ENCODE data around the gene DNAJC8. TPM values are rescaled to one million over a fixed set of nuclear protein-coding genes. Genes with fewer than 3 reads are reported as not detected.

The DNAJC8 gene
- total RNA-seq, 1 experiment from 2014 or later = 121 TPM

DNA sequence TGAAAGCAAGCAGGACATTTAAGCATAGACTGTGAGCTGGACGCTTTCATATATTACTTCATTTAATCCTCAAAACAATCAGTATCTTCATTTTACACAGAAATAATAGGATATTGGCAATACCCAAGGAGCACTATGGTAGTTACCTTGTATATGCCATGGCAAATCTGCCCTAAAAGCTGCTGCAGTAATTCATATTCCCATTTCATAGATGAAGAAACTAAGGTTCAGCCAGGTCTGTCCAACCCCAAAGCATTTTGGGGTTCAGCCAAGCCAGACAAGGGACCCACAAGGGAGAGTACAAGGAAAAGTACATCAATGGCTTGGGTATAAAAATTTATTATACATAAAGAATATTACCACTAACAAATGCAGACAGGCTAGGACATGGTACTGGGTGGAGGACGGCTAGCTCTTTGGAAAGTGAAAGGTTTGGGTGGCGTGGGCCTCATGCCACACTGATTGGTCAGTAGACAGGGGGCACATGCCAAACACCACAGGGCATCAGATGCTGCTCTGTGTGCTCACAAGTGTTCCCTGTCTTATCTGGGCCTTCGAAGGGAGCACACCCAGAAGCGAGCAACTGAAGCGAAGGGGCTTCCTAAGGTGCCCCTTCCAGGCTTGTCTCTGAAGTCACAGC is 32.5 kb downstream of the DNAJC8 start:
- DNase-seq (ENCODE audit: low read depth) = no peak

DNA sequence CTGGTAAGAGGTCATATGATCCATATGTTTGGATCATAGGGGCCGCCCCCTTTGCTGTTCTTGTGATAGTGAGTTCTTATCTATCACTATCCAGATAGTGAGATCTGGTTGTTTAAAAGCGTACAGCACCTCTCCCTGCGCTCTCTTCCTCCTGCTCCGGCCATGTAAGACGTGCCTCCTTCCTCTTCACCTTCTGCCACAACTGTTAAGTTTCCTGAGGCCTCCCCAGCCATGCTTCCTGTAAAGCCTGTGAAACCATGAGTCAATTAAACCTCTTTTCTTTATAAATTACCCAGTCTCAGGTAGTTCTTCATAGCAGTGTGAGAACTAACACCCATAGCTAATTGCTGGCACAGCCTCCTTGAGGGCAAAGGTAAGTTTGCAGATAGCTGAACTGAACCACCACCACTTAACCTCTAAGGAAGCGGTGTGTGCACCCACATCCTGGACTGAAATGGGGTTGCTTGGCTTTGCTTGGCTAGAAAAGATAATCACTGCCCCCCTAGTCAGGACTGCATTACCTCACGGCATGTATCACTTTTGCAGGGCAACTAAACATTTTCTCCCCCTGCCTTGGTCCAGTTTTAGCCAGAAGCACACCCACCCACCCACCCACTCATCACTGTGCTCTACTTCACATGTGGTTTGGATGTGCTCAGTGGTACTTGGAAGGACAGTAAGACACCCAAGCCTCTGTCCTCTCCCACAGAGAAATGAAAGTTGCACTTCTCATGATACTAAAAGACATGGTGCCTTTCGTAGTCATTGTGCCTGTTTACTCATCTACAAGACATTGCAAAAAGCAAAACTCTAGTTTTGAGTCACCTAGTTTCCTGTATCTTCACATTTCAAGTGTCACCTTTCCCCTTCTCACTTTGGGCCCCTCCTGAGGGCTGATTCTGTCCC is 33.2 kb downstream of the DNAJC8 start:
- no peak for DNase-seq (ENCODE audit: low read depth)

DNA sequence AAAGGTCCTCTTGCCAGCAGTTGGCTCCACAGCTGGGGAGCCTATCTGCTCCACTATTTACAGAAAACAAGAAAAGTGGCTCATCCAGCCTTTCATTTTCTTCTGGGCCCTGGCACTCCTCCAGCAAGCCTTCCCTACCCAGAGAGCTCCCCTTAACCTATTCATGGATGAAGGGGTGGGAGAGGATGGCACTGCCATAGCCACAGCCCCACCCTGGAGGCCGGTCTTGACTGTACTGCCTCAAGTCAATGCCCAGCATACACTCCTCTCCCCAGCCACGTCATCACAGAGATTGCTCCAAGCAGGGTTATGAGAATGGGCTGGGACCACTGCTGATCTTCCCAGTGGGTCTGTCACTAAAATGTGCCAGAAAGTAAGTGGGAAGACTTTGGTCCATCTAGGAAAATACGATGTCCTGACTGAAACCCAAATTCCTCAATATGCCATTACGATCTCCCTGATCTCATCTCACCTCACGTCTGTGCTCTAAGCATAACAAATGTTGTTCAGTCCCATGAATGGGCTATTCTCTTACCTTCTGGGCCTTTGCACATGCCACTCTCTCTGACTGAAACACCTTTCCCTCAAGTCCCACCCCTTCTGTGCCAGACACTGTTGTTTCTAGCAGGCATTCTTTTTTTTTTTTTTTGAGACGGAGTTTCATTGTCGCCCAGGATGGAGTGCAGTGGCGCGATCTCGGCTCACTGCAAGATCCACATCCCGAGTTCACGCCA is 35.0 kb downstream of the DNAJC8 start:
- no peak for DNase-seq (ENCODE audit: low read depth)

DNA sequence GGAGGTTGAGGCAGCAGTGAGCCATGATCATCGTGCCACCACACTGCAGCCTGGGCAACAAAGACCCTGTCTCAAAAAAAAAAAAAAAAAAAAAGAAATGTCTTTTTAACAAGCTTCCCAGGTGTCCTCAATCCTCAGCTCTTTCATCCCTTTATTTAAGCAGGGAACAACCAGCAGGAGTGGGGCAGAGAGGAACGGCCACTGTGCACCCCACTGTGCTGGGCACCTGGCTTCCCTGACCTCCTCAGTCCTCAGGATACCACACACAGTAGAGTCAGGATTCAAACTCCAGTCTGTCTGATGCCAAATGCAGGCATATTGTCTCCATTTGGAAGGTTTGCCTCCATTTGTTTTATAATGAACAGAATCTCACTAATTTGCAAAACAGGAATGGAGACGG is 36.5 kb downstream of the DNAJC8 start:
- DNase-seq (ENCODE audit: low read depth) = no peak

DNA sequence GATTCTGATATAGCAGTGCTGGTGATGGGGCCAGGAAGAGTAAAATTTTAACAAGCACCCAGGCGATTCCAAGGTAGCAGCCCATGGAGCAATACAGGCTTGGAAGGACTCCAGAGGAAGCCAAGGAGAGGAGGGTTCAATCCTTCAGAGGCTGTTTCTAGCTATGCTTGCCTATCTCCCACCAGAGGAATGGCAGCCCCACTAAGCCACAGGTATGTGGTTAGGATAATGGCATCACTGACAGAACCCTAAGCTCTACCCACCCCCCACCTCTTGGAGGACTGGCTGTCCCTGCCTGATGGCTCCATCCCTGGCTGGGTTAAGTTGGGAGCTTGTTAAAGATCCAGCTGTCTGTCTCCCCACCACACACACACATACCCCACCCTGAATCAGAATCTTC is 37.0 kb downstream of the DNAJC8 start:
- no peak for DNase-seq (ENCODE audit: low read depth)

- DNase-seq (ENCODE audit: low read depth) = no peak
Observed at GRCh38 chr1:28194326-28195035, 38.3 kb downstream of the DNAJC8 start.

GRCh38 chr1:28193701-28194161 is 39.1 kb downstream of the DNAJC8 start:
- DNase-seq (ENCODE audit: low read depth) = peak; percentile 15

DNA sequence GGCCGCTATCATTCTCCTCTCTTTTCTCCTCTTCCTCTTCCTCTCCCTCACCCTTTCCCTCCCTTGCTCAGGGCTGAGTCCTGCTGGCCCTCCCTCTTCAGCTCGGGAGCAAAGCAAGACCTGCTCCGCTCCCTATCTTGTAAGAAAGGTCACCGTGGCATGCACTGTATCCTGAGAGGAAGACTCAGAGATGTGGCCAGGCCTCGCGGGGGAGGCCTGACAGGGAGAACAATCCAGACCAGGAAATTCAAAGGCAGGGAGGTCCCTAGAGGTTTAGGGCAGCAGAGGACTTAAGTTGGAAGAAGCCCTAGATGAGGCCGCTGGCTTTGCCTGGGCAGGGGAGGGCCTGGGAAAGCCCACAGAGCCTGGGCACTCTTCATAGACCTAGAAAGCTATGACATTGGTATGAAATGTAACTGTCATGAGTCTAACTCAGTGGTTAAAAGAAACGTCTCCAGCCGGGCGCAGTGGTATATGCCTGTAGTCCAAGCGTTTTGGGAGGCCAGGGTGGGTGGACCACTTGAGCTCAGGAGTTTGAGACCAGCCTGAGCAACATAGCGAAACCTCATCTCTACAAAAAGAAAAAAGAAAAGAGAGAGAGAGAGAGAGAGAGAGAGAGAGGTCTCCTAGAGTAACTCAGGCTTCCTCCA is 41.7 kb downstream of the DNAJC8 start:
- no peak for DNase-seq (ENCODE audit: low read depth)

DNA sequence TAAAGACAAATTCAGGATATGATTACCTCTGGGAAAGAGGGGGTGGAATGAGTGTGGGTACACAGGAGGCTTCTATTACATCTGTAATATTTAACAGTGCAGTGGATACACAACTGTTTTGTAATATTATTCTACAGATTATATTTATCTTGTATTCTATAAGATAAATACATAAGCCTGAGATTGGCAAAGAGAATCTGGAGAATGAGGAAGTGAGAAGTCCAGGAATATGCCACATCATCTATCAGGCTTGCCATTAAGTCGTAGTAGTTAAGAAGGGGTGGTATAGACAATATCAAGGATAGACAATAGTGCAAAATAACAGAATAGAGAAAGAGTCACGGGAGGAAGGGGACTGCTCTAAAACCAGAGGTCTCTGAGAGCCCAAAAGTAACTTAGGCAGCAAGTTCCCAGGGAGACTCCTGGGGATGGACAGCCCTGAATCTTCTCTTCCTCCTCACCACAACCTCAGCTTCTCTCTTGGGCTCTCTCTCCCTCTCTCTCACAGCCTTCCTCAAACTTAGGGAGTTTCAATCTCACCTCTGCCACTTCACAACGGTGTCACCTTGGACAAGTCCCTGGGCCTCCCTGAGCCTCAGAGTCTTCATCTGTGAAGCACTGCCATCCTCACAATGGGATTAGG is 42.4 kb downstream of the DNAJC8 start:
- no peak for DNase-seq (ENCODE audit: low read depth)

DNA sequence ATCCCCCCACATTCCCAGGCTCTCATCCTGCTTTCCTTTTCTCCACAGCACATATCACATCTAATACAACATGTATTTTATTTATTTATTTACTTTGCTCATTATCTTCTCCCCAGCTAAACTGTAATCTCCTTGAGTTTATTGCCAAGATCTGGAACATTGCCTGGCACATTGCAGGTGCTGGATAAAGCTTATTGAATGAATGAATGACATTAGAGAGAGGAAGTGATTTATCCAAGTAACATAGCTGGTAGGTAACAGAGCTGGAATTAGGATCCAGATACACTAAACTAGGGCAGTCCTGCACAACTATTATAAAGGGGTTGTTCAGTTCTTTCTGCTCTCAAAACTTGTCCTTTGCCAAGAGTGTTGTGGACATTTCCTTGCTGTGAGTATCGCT is 47.8 kb downstream of the DNAJC8 start:
- DNase-seq (ENCODE audit: low read depth) = no peak

GRCh38 chr1:28180306-28181305 is 52.2 kb downstream of the DNAJC8 start:
- DNase-seq (ENCODE audit: low read depth) = no peak

GRCh38 chr1:28178690-28179485 is 53.9 kb downstream of the DNAJC8 start:
- no peak for DNase-seq (ENCODE audit: low read depth)

DNA sequence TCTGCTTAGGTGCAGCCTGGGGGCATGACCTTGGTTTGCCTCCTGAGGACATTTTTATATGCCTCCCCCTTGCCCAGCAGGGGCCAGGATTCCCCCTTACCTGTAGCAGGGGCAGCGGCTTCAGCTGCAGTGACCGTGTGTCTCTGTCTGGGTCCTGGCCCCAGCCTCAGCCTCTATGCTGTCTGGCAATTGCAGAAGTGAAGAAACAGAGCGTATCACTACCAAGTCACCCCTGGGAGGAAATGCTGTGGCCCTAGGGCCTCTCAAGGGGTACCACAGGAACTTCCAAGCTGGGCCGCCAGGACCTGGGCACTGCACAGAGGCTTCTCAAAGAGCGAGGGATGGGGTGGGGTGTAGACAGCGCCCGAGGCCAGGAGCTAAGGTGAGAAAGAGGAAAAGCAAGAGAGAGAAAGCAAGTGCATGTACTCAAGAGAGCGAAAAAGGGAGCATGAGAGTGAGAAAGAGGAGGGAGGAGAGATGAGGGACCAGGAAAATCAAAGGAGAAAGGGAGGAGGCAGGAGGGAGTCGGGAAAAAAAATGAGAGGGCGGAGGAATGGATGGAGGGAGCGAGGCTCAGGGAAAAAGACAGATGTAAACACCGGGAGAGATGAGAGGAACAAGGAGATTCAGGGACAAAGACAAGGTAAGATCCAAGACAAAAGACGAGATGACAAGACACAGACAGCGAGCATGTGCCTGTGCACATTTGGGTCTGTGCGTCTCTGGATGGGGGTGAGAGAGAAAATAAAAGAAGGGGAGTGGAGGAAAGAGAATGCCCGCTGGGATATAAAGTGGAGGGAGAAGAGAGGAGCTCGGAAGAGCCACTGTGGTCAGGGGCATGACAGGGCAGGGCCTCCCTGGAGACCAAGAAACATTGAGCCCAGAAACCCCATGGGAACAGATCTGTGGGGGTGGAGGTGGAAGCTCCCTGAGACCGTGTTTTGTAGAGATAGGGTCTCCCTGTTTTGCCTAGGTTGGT is 56.0 kb downstream of the DNAJC8 start, which contains the start of gene PTAFR:
Gene PTAFR (minus strand): TSS at position 199 of the 979 bp plus-strand sequence. CDS start 25,669 bp downstream, outside the sequence.
- DNase-seq (ENCODE audit: low read depth) = no peak

DNA sequence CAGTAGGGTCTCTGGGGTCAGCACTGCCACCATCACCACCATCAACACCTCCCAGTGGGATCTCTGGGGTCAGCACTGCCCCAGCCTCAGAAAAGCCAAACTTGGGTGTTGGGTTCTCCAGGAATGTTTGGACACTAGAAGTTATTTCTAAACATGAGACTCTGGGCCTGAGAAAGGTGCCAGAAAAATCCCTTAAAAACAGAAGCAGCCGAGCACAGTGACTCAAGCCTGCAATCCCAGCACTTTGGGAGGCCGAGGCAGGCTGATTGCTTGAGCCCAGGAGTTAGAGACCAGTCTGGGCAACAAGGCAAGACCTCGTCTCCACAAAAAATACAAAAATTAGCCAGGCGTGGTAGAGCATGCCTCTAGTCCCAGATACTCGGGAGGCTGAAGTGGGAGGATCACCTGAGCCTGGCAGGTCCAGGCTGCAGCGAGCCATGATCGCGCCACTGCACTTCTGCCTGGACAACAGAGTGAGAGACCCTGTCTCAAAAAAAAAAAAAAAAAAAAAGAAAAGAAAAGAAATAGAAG is 56.8 kb downstream of the DNAJC8 start:
- DNase-seq (ENCODE audit: low read depth) = no peak

- no peak for DNase-seq (ENCODE audit: low read depth)
Observed at GRCh38 chr1:28173980-28174297, 58.9 kb downstream of the DNAJC8 start.

DNA sequence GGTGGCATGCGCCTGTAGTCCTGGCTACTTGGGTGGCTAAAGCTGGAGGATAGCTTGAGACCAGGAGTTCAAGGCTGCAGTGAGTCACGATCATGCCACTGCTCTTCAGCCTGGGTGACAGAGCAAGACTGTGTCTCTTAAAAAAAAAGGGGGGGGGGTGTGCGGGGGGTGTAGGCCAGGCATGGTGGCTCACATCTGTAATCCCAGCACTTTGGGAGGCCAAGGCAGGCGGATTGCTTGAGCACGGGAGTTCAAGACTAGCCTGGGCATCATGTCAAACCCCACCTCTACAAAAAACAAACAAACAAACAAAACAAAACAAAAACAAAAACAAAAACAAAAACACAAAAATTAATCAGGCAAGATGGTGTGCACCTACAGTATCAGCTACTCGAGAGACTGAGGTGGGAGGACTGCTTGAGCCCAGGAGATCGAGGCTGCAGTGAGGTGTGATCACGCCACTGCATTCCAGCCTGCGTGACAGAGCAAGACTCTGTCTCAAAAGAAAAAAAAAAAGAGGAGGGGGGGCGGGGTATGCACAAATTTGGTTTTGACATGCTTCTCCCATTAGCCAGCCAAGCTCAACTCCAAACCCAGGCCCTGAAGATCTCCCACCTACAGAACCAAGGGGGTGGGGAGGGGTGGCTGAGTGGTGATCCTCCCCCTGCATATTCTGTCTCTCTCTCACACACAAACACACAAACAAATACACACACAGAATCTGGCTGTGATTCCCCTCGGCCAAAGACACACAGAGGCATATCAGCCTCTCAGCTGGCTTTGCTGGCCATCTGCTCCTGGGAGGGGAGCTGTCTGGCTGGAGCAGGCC is 59.5 kb downstream of the DNAJC8 start:
- DNase-seq (ENCODE audit: low read depth) = no peak

Data from Daoy (cell line).